GM12892 (cell line): ENCODE data around the gene ZNF697.
"Not testable (repeated sequence)": the region's sequence is repeated elsewhere in the genome, so short reads cannot be mapped to it uniquely, and the experiment has no call there.

ENCODE experiments used
- DNase-seq: peaks from one replicate; pipeline ENCODE4 v3.0.0; 2011; ENCODE audit not compliant: insufficient read length
- FAIRE-seq: peaks from 2 replicates; lab custom pipeline; 2011; peaks lifted over from hg19 to GRCh38; lab: Jason Lieb, UNC
- POLR2A ChIP-seq: IDR thresholded peaks from 2 replicates; pipeline ENCODE4 v1.6.1; 2011; ENCODE audit warnings: low read depth, low read length, control low read depth
- POLR2AphosphoS5 ChIP-seq: IDR thresholded peaks from 2 replicates; pipeline ENCODE4 v1.6.1; 2011; ENCODE audit warnings: low read depth, low read length, control low read depth
- TAF1 ChIP-seq: IDR thresholded peaks from 2 replicates; pipeline ENCODE4 v1.6.1; 2011; ENCODE audit warnings: low read depth, mild to moderate bottlenecking, control low read depth, low read length, borderline replicate concordance

ZNF697 gene

DNA sequence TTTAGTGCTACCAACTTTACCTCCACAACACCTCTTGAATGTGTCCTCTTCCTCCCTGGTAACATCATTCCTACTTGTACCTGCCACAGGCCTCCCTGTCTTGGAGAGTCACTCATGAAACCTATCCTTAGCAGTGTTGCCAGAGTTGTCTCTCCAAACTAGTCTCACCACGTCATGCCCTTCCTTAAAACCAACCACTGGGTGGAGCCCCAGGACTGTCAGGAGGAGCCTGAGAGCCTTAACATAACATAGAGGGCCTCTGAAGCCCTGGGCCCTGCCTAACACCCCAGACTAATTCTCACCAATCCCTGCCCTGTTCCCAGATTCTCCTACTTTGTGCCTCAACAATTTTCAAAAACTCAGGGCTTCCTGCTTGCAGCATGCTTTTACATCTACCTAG lies 65.3 kb downstream of the ZNF697 start:
- TF ChIP-seq TAF1 = no peak
- no peak for TF ChIP-seq POLR2A
- TF ChIP-seq POLR2AphosphoS5 = no peak
- no peak for DNase-seq

DNA sequence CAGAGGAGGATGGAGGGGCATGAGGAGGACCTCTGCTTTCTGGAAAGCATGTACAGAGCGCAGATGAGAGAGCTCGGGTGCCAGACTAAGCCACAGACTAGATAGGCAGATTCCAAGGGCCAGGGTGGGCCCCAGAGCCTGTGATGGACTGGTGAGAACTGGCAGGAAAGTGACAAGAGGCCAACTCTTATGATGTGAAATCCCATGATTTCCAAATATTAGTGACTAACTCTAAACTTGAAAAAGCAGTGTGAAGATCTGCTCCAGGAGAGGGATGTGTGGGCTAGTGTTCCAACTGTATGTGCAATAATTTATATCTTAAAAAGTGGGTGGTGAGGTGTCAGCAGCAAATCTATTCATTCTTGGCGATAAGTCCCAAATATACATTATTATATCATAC lies 67.0 kb downstream of the ZNF697 start:
- DNase-seq, FAIRE-seq: not testable (repeated sequence)

More for the DNA sequence above, 65.3 kb downstream of the ZNF697 start:
- no peak for FAIRE-seq

DNA sequence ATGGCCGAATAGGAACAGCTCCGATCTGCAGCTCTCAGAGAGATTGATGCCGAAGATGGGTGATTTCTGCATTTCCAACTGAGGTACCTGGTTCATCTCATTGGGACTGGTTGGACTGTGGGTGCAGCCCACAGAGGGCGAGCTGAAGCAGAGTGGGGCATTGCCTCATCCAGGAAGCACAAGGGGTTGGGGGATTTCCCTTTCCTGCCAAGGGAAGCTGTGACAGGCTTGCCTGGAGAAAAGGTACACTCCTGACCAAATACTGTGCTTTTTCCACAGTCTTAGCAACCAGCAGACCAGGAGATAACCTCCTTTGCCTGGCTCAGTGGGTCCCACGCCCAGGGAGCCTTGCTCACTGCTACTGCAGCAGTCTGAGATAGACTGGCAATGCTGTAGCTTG lies 74.2 kb downstream of the ZNF697 start:
- no peak for DNase-seq
- TF ChIP-seq POLR2A (no peak), TAF1 (no peak), POLR2AphosphoS5 (no peak)
- no peak for FAIRE-seq

DNA sequence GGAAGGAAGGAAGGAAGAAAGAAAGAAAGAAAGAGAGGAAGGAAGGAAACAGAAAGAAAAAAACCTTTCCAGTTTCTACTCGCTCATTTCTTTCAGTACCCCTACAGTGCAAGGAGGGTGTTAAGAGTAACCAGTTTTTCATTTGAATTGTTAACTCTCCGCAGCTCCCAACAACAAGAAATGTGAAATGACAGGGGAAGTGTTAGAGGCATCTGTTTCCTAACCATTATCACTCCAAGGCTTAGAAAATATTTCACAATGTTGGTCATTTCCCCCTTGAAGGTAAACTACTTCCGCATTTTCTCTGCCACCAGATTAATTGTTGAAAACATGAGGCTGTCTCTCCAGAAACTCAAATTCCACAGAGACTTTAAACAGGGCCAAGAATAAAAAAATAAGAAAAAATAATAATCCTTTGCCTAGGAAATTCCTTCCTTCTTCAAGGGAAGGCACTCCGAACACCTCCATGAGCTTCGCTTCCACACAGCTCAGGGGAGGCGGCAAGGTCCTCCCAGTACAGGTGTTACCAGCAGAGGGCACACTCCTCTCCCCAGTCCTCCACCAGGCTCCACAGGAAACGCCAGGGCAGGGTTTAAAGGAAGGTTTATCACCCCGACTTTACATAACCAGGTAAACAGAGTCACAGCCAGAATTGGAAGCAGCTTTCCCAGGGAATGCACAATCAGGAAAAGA lies 78.0 kb downstream of the ZNF697 start:
- DNase-seq, FAIRE-seq: not testable (repeated sequence)
